ENCODE data around the gene RXFP4. TPM values are rescaled to one million over a fixed set of nuclear protein-coding genes. Genes with fewer than 3 reads are reported as not detected.

RXFP4 gene
- total RNA-seq, 1 experiment from 2014 or later: not detected

- no peak overlapping the region for H3T11ph ChIP-seq (ENCODE audit: low read length)
- no peaks in the 10 kb centered on the region for H3K27me3 Mint-ChIP-seq (ENCODE audit: low read depth)
- no peak overlapping the region for H2BK20ac ChIP-seq (ENCODE audit: low read depth, low read length, poor library complexity, severe bottlenecking)
- no peak overlapping the region for H2BK15ac ChIP-seq (ENCODE audit: low read depth, low read length)
- H4K8ac ChIP-seq (replicated peaks; ENCODE audit: insufficient read length, low read depth, low read length): no peak overlapping the region
- no peak overlapping the region for H4K91ac ChIP-seq (ENCODE audit: insufficient read length, low read depth, low read length)
- peak overlapping the region in 1 of 3 experiments; percentile 8; a peak in 1 of 7 replicates for H3K27ac Mint-ChIP-seq
- H2BK5ac ChIP-seq (ENCODE audit: insufficient read length, low read length): no peak overlapping the region
- no CpG with 5 or more reads among the region's 7 CpGs for WGBS (ENCODE audit: extremely low coverage, insufficient read length, low lambda C conversion rate)
- H4K5ac ChIP-seq (ENCODE audit: insufficient read length, low read depth, low read length): no peak overlapping the region
- H3K4me1 ChIP-seq (ENCODE audit: insufficient read depth, low read length): peaks cover 3% of the 10 kb centered on the region; the same call in 1 of the 2 replicates
- peaks cover 13% of the 10 kb centered on the region for H3K23me2 ChIP-seq (ENCODE audit: insufficient read length, low read depth, low read length, poor library complexity, severe bottlenecking)
- TF ChIP-seq CTCF (conservative IDR thresholded peaks at IDR 0.05): no peak
- H3K18ac ChIP-seq (ENCODE audit: insufficient read length, low read depth, low read length): no peak overlapping the region
- H3K4me2 ChIP-seq (ENCODE audit: insufficient read depth, insufficient read length, low read length): no peak overlapping the region
- H2BK12ac ChIP-seq (ENCODE audit: insufficient read length, low read depth, low read length): no peak overlapping the region
- H3K9me3 ChIP-seq (ENCODE audit: control insufficient read depth, low read depth, low read length): no peaks in the 10 kb centered on the region
- H3K27me3 ChIP-seq (ENCODE audit: insufficient read depth, low read length): no peaks in the 10 kb centered on the region
- peaks cover 0 to 2% (median 2%) of the 10 kb centered on the region in 3 experiments; a peak in 2 of 7 replicates for H3K36me3 Mint-ChIP-seq (ENCODE audit: insufficient read depth in 1 of 3, low read depth in 3 of 3)
- no peaks in the 10 kb centered on the region for H4K20me1 ChIP-seq (ENCODE audit: control insufficient read depth, insufficient read depth, insufficient read length)
- no peak overlapping the region for H2AK5ac ChIP-seq (ENCODE audit: insufficient read length, low read length)
- no peaks in the 10 kb centered on the region; the same call in 1 of the 2 replicates for H3K79me2 ChIP-seq (ENCODE audit: insufficient read depth, low read length)
- H3K9me3 Mint-ChIP-seq: no peaks in the 10 kb centered on the region
- 0 out of 5 replicates have a peak overlapping the region, but pooled peaks of 1 of the 2 experiments have one; percentile 41 for H3K4me3 Mint-ChIP-seq
- H3K4me1 Mint-ChIP-seq: peaks cover 60 to 69% of the 10 kb centered on the region in 2 experiments
- no peak overlapping the region for H3K4ac ChIP-seq (ENCODE audit: low read depth, low read length)
- no peak overlapping the region for H3K23ac ChIP-seq (ENCODE audit: insufficient read length, low read depth, low read length)
- H3K14ac ChIP-seq (ENCODE audit: insufficient read depth, low read length): no peak overlapping the region
- no peak for DNase-seq
- H3K9ac ChIP-seq (ENCODE audit: extremely low read depth, insufficient read length, low read length): no peak overlapping the region
- no peaks in the 10 kb centered on the region for H3K79me1 ChIP-seq (ENCODE audit: insufficient read depth, low read depth, low read length, poor library complexity, severe bottlenecking)
- H2AFZ ChIP-seq (ENCODE audit: low read length): no peak overlapping the region
- H3K56ac ChIP-seq (ENCODE audit: insufficient read length, low read depth, low read length): no peak overlapping the region
- H2BK120ac ChIP-seq (ENCODE audit: low read depth, low read length, poor library complexity, severe bottlenecking): no peak overlapping the region
- H3K27ac ChIP-seq (ENCODE audit: insufficient read length, low read depth, low read length): no peak overlapping the region
Measured at GRCh38 chr1:155982106-155982505, 40.7 kb downstream of the RXFP4 start.
